ENCODE measurements around the gene MRPL28.
"Not testable (repeated sequence)": the region's sequence is repeated elsewhere in the genome, so short reads cannot be mapped to it uniquely, and the experiment has no call there.

The MRPL28 gene

DNA sequence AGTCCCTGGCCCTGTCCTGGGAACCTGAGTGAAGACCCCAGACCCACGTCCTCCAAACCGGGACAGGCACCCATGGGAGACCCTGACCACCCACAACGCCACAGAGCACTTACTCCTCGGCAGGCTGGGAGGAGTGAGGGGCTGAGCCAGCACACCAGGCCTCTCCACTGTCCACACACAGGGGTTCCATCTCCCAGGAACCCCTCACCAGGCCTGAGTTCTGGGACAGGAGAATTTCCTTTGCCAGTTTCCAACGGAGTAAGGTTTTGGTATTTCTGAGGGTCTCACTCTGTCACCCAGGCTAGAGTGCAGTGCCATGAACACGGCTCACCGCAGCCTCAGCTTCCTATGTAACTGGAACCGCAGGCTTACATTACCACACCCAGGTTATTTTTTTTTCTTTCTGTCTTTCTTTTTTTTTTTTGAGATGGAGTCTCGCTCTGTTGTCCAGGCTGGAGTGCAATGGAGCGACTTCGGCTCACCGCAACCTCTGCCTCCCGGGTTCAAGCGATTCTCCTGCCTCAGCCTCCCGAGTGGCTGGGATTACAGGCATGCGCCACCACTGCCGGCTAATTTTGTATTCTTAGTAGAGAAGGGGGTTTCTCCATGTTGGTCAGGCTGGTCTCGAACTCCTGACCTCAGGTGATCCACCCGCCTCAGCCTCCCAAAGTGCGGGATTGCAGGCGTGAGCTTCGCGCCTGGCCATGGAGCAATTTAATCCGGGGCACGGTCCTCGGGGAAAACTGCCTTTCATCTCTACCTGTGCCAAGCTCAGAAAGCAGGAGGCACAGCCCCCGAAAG, 9.8 kb upstream of the MRPL28 start:
- Mint-ChIP-seq H3K9me3 (no peaks in the 10 kb centered on the region), H3K27me3 (no peaks in the 10 kb centered on the region), H3K4me1 (peaks cover 33% of the 10 kb centered on the region), H3K4me3 (peak overlapping the region; percentile 61 to 79), H3K27ac (no peak overlapping the region)
- no peak for ATAC-seq
- peak in 1 of 2 donors; percentile 18 for DNase-seq

DNA sequence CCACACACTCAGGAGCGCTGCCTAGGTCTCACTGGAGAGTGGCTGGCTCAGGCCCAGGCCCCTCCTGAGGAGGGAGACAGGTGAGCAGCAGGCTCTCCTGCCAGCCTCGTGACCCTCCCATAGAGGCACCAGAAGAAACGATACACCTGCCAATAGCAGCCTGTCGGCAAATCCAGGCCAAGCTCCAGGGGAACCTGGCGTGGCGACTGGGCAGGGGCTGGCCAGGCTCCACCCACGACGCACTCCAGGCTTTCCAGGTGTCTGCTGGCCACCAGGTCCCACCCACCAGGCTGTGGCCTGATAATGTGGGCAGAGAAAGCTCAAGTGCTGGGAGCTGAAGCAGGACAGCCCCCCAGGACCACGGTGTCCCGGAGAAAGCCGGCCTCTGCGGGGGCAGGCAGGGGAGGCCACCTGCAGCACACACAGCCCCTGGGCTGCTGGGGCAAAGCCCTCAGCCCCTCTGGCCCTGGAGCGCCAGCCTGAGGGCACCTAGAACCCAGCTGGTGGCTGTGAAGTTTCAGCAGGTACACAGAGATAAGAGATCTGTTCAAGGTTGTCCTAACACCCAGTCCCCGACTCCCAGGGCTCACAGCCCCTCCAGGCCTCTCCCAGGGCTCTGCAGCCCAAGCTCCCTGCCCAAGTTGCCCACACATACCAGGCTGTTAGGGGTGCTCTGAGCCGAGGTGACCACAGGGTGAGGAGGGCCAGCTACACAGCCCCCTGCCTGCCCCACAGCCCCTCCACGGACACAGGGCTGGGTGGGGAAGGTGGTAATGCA, 9.0 kb upstream of the MRPL28 start:
- no peak overlapping the region for H3K27ac Mint-ChIP-seq
- peak overlapping the region in 1 of 2 donors; percentile 79 for H3K4me3 Mint-ChIP-seq

DNA sequence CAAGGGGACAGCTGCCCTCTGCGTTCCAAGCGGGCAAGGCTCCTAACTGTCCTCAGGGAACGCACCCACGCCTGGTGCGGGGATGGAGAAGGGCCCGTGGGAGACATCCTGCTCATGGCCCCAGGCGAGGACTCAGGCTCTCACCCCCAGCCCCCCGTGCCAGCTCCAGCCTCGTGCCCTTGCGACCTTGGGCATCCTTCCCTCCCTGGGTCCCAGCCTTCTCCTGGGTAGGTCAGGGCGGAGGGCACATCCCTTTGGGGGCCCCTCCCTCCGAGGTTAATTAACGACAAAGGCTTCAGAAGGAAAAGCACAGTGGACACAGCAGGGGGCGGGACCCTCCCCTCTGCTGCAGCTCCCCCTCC, 8.5 kb upstream of the MRPL28 start:
- Mint-ChIP-seq H3K4me3 (peak overlapping the region in 1 of 2 donors; percentile 26), H3K4me1 (peaks cover 27% of the 10 kb centered on the region), H3K27ac (no peak overlapping the region), H3K9me3 (no peaks in the 10 kb centered on the region), H3K27me3 (no peaks in the 10 kb centered on the region)
- DNase-seq (no peak), ATAC-seq (no peak)

More for the DNA sequence above, 9.0 kb upstream of the MRPL28 start:
- no peak for DNase-seq
- Mint-ChIP-seq H3K9me3 (no peaks in the 10 kb centered on the region), H3K4me1 (peaks cover 33% of the 10 kb centered on the region), H3K27me3 (no peaks in the 10 kb centered on the region)
- ATAC-seq: no peak

DNA sequence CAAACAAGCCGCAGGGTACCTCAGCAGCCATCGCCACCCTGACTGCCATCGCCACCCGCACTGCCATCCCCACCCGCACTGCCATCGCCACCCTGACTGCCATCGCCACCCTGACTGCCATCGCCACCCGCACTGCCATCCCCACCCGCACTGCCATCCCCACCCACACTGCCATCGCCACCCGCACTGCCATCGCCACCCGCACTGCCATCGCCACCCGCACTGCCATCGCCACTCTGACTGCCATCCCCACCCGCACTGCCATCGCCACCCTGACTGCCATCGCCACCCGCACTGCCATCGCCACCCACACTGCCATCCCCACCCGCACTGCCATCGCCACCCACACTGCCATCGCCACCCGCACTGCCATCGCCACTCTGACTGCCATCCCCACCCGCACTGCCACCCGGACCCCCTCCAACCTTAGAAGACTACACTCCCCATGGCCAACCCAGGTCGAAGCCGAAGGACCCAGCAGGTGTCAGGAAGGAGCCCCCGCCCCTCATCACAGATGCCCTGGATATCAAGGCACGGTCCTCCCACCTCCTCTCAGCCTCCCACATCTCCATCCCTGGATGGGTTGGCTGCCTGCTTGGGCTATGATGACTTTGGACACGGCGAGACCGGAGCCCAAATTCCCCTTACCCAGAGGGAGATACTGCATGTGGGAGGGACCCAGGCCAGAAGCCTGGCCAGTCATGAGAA, 7.9 kb upstream of the MRPL28 start:
- ATAC-seq, DNase-seq, H3K27me3 Mint-ChIP-seq, H3K9me3 Mint-ChIP-seq, H3K4me3 Mint-ChIP-seq: not testable (repeated sequence)
- Mint-ChIP-seq H3K4me1 (peaks cover 22% of the 10 kb centered on the region), H3K27ac (peak overlapping the region in 1 of 2 donors; percentile 88)

DNA sequence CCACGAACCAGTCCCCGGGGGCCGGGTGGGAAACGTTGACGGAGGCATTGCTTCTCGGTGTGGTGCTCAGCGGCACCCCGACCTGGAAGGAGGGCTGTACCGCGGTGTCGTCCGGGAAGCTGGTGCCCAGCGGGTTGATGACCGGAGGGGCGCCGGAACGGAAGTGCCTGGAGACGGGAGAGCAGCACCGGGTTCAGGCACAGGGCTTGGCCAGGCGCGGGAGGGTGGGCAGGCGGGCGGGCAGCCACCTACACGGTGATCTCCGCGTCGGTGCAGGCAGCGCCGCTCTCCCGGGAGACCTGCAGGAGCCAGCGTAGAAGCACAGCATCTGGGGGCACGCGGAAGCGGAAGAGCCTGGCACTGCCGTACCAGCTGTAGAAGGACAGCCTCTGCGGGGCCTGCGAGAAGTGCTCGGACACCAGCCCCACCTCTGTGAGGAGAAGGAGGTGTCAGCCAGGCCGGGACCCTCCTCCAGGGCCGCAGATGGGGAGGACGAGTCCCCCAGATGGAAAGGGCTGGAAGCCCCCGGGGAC, 7.1 kb upstream of the MRPL28 start:
- no peaks in the 10 kb centered on the region for H3K27me3 Mint-ChIP-seq
- no peak for ATAC-seq

DNA sequence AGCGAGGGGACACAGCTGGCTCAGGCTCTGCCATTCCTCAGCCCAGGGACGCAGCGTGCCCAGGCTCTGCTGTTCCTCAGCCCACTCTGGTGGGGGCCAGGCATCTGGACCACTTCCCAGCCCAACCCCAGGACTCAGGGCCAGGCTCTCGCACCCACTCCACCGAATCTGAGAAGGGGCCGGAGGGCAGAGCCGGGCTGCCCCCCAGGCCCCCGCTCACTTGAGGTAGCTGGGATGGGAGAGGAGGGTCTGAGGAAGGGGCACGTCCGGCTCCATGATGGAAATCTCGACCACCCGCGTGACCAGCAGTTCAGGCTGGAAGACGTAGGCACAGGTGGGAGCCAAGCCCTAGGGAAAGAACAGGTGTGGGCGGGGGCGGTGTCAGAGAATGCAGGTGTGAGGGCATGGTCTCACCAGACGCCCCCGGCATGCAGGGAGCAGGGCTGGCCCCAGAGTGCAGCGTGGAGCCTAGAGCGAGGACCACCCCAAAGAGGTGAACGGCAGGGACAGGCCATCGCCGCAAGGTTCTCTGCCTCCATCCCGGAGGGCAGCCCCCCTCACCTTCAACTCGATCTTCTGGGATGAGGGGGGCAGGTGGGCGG, 6.6 kb upstream of the MRPL28 start:
- Mint-ChIP-seq H3K4me1 (peaks cover 12% of the 10 kb centered on the region), H3K27ac (no peak overlapping the region), H3K9me3 (no peaks in the 10 kb centered on the region), H3K27me3 (no peaks in the 10 kb centered on the region), H3K4me3 (no peak overlapping the region)
- DNase-seq (no peak), ATAC-seq (no peak)

More for the DNA sequence above, 7.1 kb upstream of the MRPL28 start:
- no peak overlapping the region for H3K4me3 Mint-ChIP-seq
- no peaks in the 10 kb centered on the region for H3K9me3 Mint-ChIP-seq
- H3K27ac Mint-ChIP-seq: no peak overlapping the region
- peaks cover 14% of the 10 kb centered on the region for H3K4me1 Mint-ChIP-seq
- no peak for DNase-seq

DNA sequence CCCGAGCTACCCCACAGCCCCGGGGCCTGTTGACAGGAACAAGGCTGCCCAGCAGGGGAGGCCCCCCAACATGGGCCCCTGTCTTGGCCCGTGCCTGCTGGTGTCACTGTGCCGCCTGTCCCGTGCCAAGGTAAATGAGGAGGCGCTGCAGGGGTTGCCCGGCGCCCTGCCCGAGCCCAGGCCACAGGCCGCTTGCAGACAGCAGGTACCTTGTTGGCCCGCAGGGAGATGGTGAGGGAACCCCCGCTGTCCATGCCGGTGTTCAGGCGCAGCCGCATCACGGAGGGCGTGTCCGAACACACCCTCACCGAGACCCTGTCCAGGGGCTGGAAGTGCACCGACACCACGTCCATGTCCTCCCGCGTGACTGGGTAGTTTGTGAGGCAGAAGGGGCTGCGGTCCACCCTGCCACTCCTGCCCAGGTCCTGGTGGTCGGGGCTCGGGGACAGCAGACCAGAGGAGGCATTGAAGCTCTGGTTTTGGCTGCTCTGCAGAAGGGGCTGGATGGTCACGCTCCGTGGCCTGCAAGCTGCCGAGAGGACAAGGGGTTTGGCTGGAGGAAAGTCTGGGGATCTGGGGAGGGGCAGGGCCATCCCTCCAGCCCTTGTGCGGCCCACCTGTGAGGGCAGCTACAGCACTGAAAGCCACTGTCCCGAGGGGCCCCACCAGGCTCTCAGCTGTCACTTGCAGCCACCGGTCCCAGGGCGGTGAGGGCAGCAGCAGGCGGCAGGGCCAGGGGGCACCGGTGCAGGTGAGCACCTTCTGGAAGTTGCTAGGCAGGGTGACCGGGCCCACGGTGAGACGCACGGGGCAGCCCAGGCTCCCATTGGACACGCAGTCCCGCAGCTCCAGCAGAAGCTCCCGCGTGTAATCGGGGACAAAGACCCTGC, 5.8 kb upstream of the MRPL28 start:
- Mint-ChIP-seq H3K27ac (no peak overlapping the region), H3K27me3 (no peaks in the 10 kb centered on the region), H3K4me1 (peaks cover 12% of the 10 kb centered on the region), H3K9me3 (no peaks in the 10 kb centered on the region), H3K4me3 (no peak overlapping the region)
- ATAC-seq (no peak), DNase-seq (no peak)

DNA sequence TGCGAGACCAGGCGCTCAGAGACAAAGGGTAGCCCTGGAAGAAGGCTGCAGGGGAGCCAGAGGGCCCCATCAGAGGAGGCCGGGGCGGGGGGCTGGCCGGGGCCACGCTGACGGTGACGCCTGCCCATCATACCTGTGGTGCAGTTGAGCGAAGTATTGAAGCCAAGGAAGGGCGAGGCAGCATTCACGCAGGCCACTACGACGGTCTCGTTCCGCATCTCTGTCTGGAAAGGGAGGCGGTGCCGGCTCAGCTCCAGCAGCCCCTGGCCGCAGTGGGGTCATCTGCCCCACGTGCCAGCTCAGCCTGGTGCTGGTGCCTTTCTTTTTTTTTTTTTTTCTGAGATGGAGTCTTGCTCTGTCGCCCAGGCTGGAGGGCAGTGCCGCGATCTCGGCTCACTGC, 4.9 kb upstream of the MRPL28 start:
- H3K4me1 Mint-ChIP-seq: peaks cover 14% of the 10 kb centered on the region
- no peak for ATAC-seq
- H3K9me3 Mint-ChIP-seq: no peaks in the 10 kb centered on the region
- no peaks in the 10 kb centered on the region for H3K27me3 Mint-ChIP-seq
- no peak overlapping the region for H3K4me3 Mint-ChIP-seq
- no peak overlapping the region for H3K27ac Mint-ChIP-seq
- DNase-seq: no peak

DNA sequence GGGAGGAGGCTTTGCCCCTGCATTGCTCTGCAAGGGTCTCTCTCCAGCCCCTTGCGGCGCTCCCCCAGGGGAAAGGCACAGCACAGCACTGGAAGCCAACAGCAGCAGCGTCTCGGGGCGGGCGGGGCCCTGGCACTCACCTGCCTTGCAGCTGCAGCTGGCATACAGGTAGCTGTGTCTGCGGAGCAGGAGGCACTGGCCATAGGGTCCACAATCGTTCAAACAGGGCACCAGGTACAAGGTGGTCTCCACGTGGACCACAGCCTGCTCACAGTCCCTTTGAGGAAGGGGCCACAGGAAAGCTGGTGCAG, 4.2 kb upstream of the MRPL28 start:
- Mint-ChIP-seq H3K4me3 (no peak overlapping the region), H3K27me3 (no peaks in the 10 kb centered on the region), H3K9me3 (no peaks in the 10 kb centered on the region), H3K4me1 (peaks cover 13% of the 10 kb centered on the region), H3K27ac (no peak overlapping the region)
- no peak for ATAC-seq
- no peak for DNase-seq

DNA sequence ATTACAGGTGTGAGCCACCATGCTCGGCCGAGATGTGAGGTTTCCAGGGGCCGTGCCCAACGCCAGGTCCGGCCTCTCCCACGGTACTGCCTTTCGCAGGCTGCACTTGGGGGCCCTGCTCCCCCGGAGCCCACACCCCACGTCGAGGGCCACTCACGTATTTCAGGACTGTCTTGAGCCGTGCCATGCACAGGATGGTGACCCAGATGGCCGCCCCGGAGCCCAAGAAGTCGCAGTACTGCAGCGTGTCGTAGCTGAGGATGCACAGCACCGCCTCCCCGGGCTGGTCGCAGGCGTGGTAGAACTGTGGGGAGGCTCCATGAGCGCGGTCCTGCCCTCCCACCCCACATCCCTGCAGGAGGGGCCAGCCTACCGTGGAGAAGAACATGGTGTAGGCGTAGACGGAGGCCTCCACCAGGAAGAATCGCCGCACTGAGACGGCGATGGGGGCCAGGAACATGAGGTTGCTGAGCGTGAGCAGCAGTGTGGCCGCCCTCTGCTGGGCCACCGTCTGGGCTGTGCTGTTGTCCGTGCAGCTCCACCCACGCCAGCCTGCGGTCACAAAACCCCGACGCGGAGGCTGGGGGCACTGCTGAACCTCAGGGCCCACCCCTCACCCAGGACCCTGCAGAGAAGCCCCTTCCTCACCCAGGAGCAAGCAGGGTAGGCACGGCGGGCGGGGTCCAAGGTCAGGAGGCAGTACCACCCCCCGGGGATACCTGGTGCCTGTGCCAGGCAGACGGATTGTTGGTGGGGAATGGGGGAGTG, 3.7 kb upstream of the MRPL28 start:
- H3K4me3 Mint-ChIP-seq: no peak overlapping the region
- no peak for ATAC-seq
- no peak for DNase-seq
- no peaks in the 10 kb centered on the region for H3K9me3 Mint-ChIP-seq
- H3K27me3 Mint-ChIP-seq: no peaks in the 10 kb centered on the region
- peak overlapping the region in 1 of 2 donors; percentile 19 for H3K27ac Mint-ChIP-seq
- peaks cover 18% of the 10 kb centered on the region for H3K4me1 Mint-ChIP-seq

DNA sequence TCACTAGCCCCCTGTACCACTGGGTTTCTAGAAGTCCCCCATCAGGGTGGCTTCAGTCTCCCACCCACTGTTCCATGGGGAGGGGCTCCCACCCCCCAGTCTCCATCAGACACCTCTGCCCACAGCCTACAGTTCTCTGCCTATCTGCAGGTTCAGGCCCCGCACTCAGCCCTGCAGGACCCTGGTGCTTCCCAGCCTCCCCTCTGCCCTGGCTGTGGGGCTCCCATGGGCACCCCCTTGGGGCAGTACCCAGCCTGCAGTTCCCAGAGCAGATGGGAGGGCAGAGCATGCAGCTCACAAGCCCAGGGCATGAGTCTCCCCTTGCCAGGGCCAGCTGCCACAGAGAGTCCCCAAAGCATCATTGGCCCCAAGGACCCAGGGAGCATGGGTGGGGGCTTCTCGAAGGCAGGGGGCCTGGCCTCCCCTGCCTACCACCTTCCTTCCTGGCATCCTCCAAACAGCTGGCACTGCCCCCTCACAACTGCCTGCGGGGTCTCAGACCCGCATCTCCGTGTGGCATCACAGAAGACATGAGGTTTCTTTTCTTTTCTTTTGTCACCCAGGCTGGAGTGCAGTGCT, 2.8 kb upstream of the MRPL28 start:
- no peak for DNase-seq
- Mint-ChIP-seq H3K27ac (no peak overlapping the region), H3K4me3 (no peak overlapping the region), H3K4me1 (peaks cover 20% of the 10 kb centered on the region), H3K9me3 (no peaks in the 10 kb centered on the region), H3K27me3 (no peaks in the 10 kb centered on the region)
- no peak for ATAC-seq

DNA sequence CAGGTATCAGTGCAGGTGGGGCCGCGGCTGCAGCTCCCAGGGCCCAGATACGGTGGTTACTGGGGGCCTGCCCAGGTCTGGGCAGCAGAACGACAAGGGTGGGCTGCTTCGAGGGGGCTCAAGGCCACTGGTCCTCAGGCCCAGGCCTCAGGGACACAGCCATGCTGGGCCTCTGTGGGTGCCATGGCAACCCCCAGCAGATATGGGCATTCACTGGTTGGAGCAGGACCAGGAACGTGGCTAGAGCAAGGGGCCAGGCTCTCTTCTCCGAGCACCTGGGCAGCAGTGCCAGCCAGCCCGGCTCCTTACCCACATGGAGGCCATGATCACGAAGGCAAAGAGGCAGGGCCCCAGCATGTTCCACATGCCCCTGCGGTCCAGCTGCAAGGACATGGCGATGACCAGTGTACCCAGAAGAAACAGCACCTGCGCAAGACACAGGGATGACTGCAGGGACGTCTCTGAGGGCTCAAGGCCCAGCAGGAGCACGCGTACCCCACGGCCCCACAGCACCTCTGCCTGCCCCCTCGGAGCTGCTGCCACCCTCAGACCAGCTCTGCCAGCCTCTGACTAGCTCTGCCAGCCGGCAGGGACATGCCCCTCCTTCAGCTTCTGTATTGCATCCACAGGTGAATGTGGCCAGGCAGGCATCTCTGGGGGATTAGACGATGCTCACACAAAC, 2.1 kb upstream of the MRPL28 start:
- H3K4me1 Mint-ChIP-seq: peaks cover 20% of the 10 kb centered on the region
- no peaks in the 10 kb centered on the region for H3K27me3 Mint-ChIP-seq
- no peak overlapping the region for H3K27ac Mint-ChIP-seq
- H3K4me3 Mint-ChIP-seq: no peak overlapping the region
- no peak for DNase-seq
- H3K9me3 Mint-ChIP-seq: no peaks in the 10 kb centered on the region
- ATAC-seq: no peak

DNA sequence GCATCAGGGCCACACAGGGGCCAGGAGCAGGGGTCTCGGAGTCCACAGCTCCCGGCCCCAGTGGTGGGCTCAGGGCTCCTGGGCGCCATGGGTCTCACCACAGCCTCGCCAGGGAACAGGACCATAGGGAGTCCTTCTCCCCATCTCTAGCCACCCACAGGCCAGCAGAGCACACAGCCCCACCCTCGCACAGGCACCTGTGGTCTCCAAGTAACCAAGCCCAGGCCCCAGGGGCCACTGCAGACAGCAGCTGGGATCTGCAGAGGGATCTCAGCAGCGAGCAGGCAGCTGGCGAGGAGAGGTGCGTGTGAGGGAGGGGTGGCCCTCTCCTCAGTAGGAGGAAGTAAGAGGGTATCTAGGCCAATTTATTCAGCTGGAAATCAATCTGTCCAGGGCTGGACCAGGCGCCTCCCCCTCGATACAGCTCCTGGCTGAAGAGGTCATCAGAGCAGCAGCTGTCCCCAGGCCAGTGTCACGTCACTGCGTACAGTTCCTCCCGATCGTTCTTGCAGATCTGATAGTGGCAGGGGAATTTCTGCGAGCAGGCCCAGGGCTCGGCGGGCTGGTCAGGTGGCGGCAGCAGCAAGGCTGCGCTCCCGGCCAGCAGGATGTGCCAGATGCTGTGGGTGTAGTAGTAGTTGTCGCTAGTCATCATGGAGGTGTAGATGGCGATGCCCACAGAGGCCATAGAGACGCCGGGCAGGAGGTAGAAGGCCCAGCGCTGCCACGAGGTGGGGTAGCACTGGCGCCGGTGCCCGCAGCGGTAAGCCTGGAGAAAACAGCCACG, 1.4 kb upstream of the MRPL28 start:
- H3K4me1 Mint-ChIP-seq: peaks cover 20% of the 10 kb centered on the region
- H3K27ac Mint-ChIP-seq: peak overlapping the region in 1 of 2 donors; percentile 27
- H3K9me3 Mint-ChIP-seq: no peaks in the 10 kb centered on the region
- no peaks in the 10 kb centered on the region for H3K27me3 Mint-ChIP-seq
- DNase-seq: no peak
- no peak overlapping the region for H3K4me3 Mint-ChIP-seq
- ATAC-seq: no peak

Measured in stimulated activated naive CD8-positive, alpha-beta T cell treated with anti-CD3 and anti-CD28 coated beads, Interleukin-15, amount 100 ng/mL, for 72 hours (primary cell).